ENCODE results near the gene FLAD1.

- TF ChIP-seq CTCF (IDR thresholded peaks at IDR 0.05 in 4 of 5, conservative IDR thresholded peaks at IDR 0.05 in 1 of 5) (no peak), POLR2A (IDR thresholded peaks at IDR 0.05) (no peak)
Measured at GRCh38 chr1:154957091-154957657, 26.0 kb upstream of the FLAD1 start.

Data from gastrocnemius medialis (tissue), 4 donors.